GM12872 (cell line): Measurements from ENCODE around the gene BCCIP.

Experiments
- TF ChIP-seq, protein P1 (sequence below): IDR thresholded peaks from 3 replicates; pipeline ENCODE4 v1.5.1; 2011; ENCODE audit warnings: low read depth, mild to moderate bottlenecking, low read length, moderate library complexity; ENCODE audit not compliant: insufficient read depth

BCCIP gene

DNA sequence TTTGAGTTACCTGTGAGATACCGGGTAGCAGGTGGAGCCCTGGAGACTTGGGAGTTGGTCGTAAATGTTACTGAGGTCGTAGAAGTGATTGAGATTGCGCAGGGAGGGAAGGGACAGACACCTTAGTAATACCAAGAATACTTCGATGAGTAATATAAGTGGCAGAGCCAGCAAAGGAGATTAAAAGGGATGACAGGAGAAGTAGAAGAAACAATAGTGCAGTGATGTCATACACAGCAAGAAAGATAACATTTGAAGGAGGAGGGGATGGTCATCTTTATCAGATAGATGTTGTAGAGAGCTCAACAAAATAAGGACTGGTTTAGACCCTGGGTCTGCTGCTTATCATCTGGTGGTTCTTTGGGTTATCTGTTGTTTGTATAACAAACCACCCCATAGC is 5.0 kb downstream of the BCCIP start:
- TF ChIP-seq, protein P1, sequence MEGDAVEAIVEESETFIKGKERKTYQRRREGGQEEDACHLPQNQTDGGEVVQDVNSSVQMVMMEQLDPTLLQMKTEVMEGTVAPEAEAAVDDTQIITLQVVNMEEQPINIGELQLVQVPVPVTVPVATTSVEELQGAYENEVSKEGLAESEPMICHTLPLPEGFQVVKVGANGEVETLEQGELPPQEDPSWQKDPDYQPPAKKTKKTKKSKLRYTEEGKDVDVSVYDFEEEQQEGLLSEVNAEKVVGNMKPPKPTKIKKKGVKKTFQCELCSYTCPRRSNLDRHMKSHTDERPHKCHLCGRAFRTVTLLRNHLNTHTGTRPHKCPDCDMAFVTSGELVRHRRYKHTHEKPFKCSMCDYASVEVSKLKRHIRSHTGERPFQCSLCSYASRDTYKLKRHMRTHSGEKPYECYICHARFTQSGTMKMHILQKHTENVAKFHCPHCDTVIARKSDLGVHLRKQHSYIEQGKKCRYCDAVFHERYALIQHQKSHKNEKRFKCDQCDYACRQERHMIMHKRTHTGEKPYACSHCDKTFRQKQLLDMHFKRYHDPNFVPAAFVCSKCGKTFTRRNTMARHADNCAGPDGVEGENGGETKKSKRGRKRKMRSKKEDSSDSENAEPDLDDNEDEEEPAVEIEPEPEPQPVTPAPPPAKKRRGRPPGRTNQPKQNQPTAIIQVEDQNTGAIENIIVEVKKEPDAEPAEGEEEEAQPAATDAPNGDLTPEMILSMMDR: no peak

DNA sequence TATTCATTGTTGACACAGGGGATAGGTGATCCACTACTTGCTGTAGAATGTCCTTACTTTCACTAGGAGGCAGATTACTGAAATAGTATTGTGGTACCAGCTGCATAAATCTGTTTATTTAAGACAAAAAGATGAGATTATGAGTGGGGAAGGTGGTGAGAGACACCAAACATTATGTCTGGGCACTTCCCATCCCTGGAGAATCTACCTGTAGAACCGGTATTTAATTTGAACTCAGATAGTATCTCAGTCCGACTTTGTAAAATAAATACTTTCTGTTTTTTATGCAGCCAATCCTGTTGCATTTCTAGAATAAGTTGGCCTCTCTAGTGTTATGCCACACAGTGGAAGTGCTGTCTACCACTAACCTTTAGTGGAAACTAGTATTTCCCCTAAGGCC is 13.4 kb downstream of the BCCIP start:
- TF ChIP-seq, protein P1: no peak

DNA sequence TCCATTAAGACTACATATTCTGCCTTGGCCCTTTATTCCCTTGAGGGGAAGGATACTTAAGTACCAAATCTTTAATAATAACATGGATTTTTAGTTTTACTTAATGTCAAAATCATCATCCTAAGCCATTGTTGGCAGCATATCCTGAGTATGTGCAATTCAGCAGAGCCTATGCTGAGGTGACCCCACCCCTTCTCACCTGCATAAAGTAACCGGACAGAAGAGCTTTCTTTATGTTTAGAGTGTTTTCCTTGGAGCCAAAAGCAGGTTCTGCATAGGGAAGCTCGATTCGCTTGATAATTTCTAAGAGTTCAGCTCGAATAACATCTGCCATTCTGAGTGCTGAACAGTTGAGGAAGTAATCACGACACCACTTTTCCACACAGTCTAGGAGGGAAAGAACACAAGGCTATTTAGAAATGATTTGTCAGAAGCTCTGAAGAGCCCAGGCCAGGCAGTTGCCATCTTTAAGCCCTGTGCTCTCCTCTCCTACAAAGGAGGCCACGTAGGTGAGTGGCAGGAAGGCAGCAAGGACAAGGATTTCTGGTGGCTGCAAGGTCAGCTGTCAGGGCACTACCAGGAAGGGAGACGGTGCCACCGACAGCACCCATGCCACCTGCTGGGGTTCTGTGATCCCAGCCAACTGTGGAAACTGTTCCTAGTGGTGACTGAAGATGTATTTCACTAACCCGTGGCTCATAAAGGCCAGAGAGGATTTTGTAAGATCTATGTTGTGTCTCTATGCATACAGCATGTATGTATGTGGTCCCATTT is 15.6 kb downstream of the BCCIP start:
- TF ChIP-seq, protein P1: no peak

DNA sequence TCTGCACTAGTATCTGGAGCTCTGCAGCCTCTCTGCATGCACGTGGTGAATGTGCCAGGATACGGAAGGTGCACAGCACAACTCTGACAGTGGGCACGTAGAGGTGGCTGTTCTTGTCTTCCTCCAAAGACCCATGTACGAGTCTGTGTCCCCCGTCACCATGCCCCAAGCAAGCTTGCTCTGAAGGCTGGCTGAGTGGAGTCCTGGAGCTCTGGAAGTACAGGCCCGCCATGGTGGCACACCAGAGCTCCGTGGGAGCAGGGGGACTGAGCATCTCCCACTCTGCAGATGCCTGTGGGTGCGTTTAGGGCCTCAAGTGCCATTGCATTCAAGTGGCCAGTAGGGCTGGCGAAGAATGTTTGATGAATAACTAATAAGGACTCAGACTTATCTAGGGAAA is 17.1 kb downstream of the BCCIP start:
- TF ChIP-seq, protein P1: no peak

DNA sequence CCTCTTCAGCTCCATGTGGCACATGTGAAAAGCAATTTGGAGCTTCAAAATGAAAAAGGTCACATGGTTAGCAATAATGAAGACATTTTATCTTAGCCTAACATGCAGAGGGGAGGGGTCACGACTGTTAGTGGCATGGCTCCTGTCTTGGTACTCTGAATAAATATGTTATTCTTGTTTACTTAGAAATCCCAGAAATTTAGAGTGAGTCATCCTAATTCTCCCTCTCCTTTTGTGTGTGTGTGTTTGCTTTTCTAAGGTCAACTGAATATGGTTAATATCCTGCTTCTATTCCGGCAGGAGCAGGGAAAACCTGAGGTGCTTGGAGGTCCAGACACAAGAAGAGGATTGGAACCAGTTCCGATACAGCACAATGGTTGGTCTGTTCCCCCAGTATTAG is 17.6 kb downstream of the BCCIP start:
- TF ChIP-seq, protein P1: no peak

DNA sequence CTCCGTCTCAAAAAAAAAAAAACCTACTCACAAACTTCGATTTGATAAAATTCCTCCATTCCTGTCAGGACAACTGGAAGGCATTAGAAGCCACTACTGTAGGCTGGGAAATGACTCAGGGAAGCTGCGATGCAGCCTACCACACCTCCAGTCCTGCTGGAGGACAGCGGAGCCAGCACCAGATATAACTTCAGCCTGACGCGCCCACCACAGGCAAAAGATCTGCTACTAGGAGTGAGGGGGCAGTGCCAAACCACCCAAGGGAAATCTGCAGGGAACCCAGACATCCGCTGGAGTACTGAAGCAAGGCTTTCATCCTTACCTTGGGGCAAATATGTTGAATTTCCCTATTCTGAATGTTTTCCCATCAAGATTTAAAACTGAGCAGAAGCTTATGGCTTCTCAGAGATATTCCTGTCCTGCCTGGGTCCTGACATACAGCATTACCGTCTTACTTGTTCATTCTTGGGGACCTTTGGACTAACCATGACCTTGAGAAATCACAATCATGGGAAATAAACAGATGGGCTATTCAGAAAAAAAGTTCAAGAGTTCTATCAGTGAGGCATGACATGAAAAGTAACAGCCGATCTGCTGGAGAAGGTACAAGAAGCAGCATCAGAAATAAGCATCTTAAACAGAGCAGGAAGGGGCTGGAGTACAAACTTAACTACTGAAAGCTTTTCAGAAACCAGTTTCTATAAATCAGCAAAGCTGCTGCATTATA is 20.4 kb downstream of the BCCIP start:
- TF ChIP-seq, protein P1: no peak

DNA sequence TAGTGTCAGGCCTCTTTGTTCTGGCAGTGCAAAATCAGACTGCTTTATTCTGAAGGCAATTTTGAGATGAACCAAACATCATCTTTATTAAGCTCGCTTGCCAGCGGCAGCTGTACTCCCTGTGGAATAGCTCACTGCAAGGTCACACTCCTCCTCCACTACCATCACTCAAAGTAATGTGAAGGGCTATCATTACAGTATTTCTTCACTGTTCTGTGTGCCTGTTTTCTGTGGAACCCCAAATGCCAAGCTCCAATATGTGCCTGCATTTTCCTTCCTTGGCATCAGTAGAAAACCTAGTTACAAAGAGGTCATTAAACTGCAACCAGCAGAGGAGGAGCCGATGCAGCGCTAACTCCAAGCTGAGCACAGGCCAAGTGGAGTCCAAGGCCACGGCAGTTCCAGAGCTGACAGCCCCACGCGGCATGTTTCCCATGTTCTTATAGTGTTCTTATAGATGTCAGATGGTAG is 21.4 kb downstream of the BCCIP start:
- TF ChIP-seq, protein P1: no peak
